Trophoblast cell (in vitro differentiated cells and primary cell): ENCODE results near the gene CTIF.

ENCODE experiments used
- DNase-seq, 2 donors: peaks; one replicate each; pipeline ENCODE4 v3.0.0-alpha.2; 2016
- H2AFZ ChIP-seq: 2 replicates; pipeline ENCODE4 v1.6.1; 2013; ENCODE audit warnings: low read length, moderate library complexity, mild to moderate bottlenecking; ENCODE audit not compliant: insufficient read depth, poor library complexity
- H2AK5ac ChIP-seq: 2 replicates; pipeline ENCODE4 v1.6.1; 2013; ENCODE audit warnings: mild to moderate bottlenecking, low read length
- H2BK120ac ChIP-seq: 2 replicates; pipeline ENCODE4 v1.6.1; 2013; ENCODE audit warnings: low read length, mild to moderate bottlenecking, moderate library complexity; ENCODE audit not compliant: insufficient read depth, poor library complexity
- H2BK12ac ChIP-seq: 2 replicates; pipeline ENCODE4 v1.6.1; 2013; ENCODE audit warnings: mild to moderate bottlenecking, low read length, moderate library complexity
- H2BK5ac ChIP-seq: 2 replicates; pipeline ENCODE4 v1.6.1; 2013; ENCODE audit warnings: low read length, low read depth, moderate library complexity, mild to moderate bottlenecking; ENCODE audit not compliant: poor library complexity
- H3K14ac ChIP-seq: 2 replicates; pipeline ENCODE4 v1.6.1; 2013; ENCODE audit warnings: mild to moderate bottlenecking, low read length
- H3K18ac ChIP-seq: 2 replicates; pipeline ENCODE4 v1.6.1; 2013; ENCODE audit warnings: mild to moderate bottlenecking, low read length
- H3K23ac ChIP-seq: 2 replicates; pipeline ENCODE4 v1.6.1; 2013; ENCODE audit warnings: low read length
- H3K27ac ChIP-seq: 2 replicates; pipeline ENCODE4 v1.5.1; 2013; ENCODE audit warnings: low read depth, mild to moderate bottlenecking, inconsistent platforms, low read length, moderate library complexity
- H3K27me3 ChIP-seq: 2 replicates; pipeline ENCODE4 v1.6.1; 2013; ENCODE audit warnings: inconsistent platforms, mild to moderate bottlenecking, low read length, moderate library complexity; ENCODE audit not compliant: insufficient read depth
- H3K36me3 ChIP-seq, 2 experiments: 1 replicate in 1 of 2; 2 replicates in 1 of 2; pipeline ENCODE4 v1.6.1; 2013; ENCODE audit warnings: low read length in 2 of 2, mild to moderate bottlenecking in 2 of 2, moderate library complexity in 1 of 2; ENCODE audit not compliant: insufficient read depth in 2 of 2, control insufficient read depth in 1 of 2
- H3K4ac ChIP-seq: 2 replicates; pipeline ENCODE4 v1.6.1; 2013; ENCODE audit warnings: low read depth, mild to moderate bottlenecking, low read length, moderate library complexity
- H3K4me1 ChIP-seq, 2 experiments: 1 replicate in 1 of 2; 2 replicates in 1 of 2; pipeline ENCODE4 v1.6.1; 2013; ENCODE audit warnings: low read length in 2 of 2, mild to moderate bottlenecking in 2 of 2, moderate library complexity in 1 of 2; ENCODE audit not compliant: insufficient read depth in 2 of 2, control insufficient read depth in 1 of 2
- H3K4me2 ChIP-seq: 2 replicates; pipeline ENCODE4 v1.6.1; 2013; ENCODE audit warnings: inconsistent platforms, mild to moderate bottlenecking, low read length, moderate library complexity
- H3K4me3 ChIP-seq: 2 replicates; pipeline ENCODE4 v1.5.1; 2013; ENCODE audit warnings: mild to moderate bottlenecking, low read depth, low read length, inconsistent platforms
- H3K79me1 ChIP-seq: one replicate; pipeline ENCODE4 v1.6.1; 2013; ENCODE audit warnings: low read length
- H3K79me2 ChIP-seq: 2 replicates; pipeline ENCODE4 v1.6.1; 2013; ENCODE audit warnings: low read length, mild to moderate bottlenecking; ENCODE audit not compliant: control insufficient read depth, insufficient read depth, poor library complexity
- H3K9ac ChIP-seq: 2 replicates; pipeline ENCODE4 v1.6.1; 2013; ENCODE audit warnings: mild to moderate bottlenecking, low read length
- H3K9me3 ChIP-seq: 2 replicates; pipeline ENCODE4 v1.6.1; 2013; ENCODE audit warnings: low read depth, mild to moderate bottlenecking, control low read depth, inconsistent platforms, low read length; ENCODE audit not compliant: insufficient read depth
- H4K12ac ChIP-seq: 2 replicates; pipeline ENCODE4 v1.6.1; 2013; ENCODE audit warnings: low read depth, mild to moderate bottlenecking, low read length, moderate library complexity
- H4K8ac ChIP-seq: 2 replicates; pipeline ENCODE4 v1.6.1; 2013; ENCODE audit warnings: low read depth, mild to moderate bottlenecking, low read length, moderate library complexity
- H4K91ac ChIP-seq: one replicate; pipeline ENCODE4 v1.6.1; 2013; ENCODE audit warnings: low read depth, mild to moderate bottlenecking, low read length, moderate library complexity
- WGBS: extraction: QIAGEN DNeasy Blood & Tissue Kit; methylation state at CpG from one replicate; pipeline ENCODE4 v1.1.7; 2013; ENCODE audit warnings: missing lambda C conversion rate; ENCODE audit not compliant: insufficient read length, insufficient coverage; ENCODE audit errors: extremely low coverage; 5-methylcytosine and 5-hydroxymethylcytosine counted together

CTIF gene

GRCh38 chr18:48706731-48707130 lies 167.9 kb downstream of the CTIF start:
- H2AK5ac ChIP-seq, result no peak overlapping the region
- no peaks in the 10 kb centered on the region for H3K79me1 ChIP-seq
- peaks cover 0 to 2% of the 10 kb centered on the region in 2 experiments for H3K36me3 ChIP-seq
- H3K27ac ChIP-seq, result no peak overlapping the region
- H3K14ac ChIP-seq, result no peak overlapping the region
- no peaks in the 10 kb centered on the region for H3K79me2 ChIP-seq
- no peaks in the 10 kb centered on the region for H3K27me3 ChIP-seq
- no peak overlapping the region for H4K8ac ChIP-seq
- no peaks in the 10 kb centered on the region for H3K9me3 ChIP-seq
- H2BK5ac ChIP-seq, result no peak overlapping the region
- no peak overlapping the region for H4K12ac ChIP-seq
- H2BK120ac ChIP-seq, result no peak overlapping the region
- no peak overlapping the region for H3K23ac ChIP-seq
- no peak overlapping the region for H3K9ac ChIP-seq
- no peak for DNase-seq
- H3K4me1 ChIP-seq, result peaks cover 0 to 5% of the 10 kb centered on the region in 2 experiments
- H2BK12ac ChIP-seq, result no peak overlapping the region
- no peak overlapping the region for H4K91ac ChIP-seq
- H3K18ac ChIP-seq, result no peak overlapping the region
- H3K4ac ChIP-seq, result no peak overlapping the region
- no peak overlapping the region for H3K4me2 ChIP-seq
- H3K4me3 ChIP-seq, result no peak overlapping the region
- WGBS, result no CpG with 5 or more reads among the region's 5 CpGs
- no peak overlapping the region for H2AFZ ChIP-seq

GRCh38 chr18:48707636-48708296 lies 168.9 kb downstream of the CTIF start:
- WGBS, result no CpG with 5 or more reads among the region's 7 CpGs

GRCh38 chr18:48708807-48709206 lies 170.0 kb downstream of the CTIF start:
- no peak overlapping the region for H2BK120ac ChIP-seq
- no peaks in the 10 kb centered on the region for H3K79me1 ChIP-seq
- no peak overlapping the region for H3K4me2 ChIP-seq
- no peak overlapping the region for H2AK5ac ChIP-seq
- WGBS, result no CpG with 5 or more reads among the region's 3 CpGs
- no peak overlapping the region for H4K12ac ChIP-seq
- H3K9me3 ChIP-seq, result no peaks in the 10 kb centered on the region
- no peaks in the 10 kb centered on the region for H3K79me2 ChIP-seq
- no peak overlapping the region for H3K4me3 ChIP-seq
- H3K18ac ChIP-seq, result no peak overlapping the region
- no peaks in the 10 kb centered on the region for H3K27me3 ChIP-seq
- H2BK12ac ChIP-seq, result no peak overlapping the region
- no peak overlapping the region for H3K14ac ChIP-seq
- no peak overlapping the region for H3K23ac ChIP-seq
- no peak overlapping the region for H4K91ac ChIP-seq
- no peak overlapping the region for H4K8ac ChIP-seq
- no peak for DNase-seq
- peaks cover 0 to 2% of the 10 kb centered on the region in 2 experiments for H3K4me1 ChIP-seq
- H3K27ac ChIP-seq, result no peak overlapping the region
- no peak overlapping the region for H2AFZ ChIP-seq
- H3K4ac ChIP-seq, result no peak overlapping the region
- H2BK5ac ChIP-seq, result no peak overlapping the region
- H3K9ac ChIP-seq, result no peak overlapping the region
- peaks cover 0 to 4% of the 10 kb centered on the region in 2 experiments for H3K36me3 ChIP-seq

More at GRCh38 chr18:48707636-48708296, 168.9 kb downstream of the CTIF start:
- Histone ChIP-seq H2AFZ (no peak overlapping the region), H2AK5ac (no peak overlapping the region), H3K27me3 (no peaks in the 10 kb centered on the region), H2BK5ac (no peak overlapping the region), H3K4ac (no peak overlapping the region), H2BK12ac (no peak overlapping the region), H3K9ac (no peak overlapping the region), H3K36me3 (peaks cover 0 to 2% of the 10 kb centered on the region in 2 experiments), H3K79me1 (no peaks in the 10 kb centered on the region), H2BK120ac (no peak overlapping the region), H4K8ac (no peak overlapping the region), H3K14ac (no peak overlapping the region), H3K4me1 (peaks cover 0 to 7% of the 10 kb centered on the region in 2 experiments), H3K27ac (no peak overlapping the region), H3K9me3 (no peaks in the 10 kb centered on the region), H3K4me2 (no peak overlapping the region), H3K23ac (no peak overlapping the region), H3K79me2 (no peaks in the 10 kb centered on the region), H4K91ac (no peak overlapping the region), H3K18ac (no peak overlapping the region), H4K12ac (no peak overlapping the region), H3K4me3 (no peak overlapping the region)
- DNase-seq, result peak; percentile 47 to 76

- H3K9ac ChIP-seq, result no peak overlapping the region
- no peak overlapping the region for H4K12ac ChIP-seq
- H3K4me2 ChIP-seq, result no peak overlapping the region
- no peak overlapping the region for H3K4me3 ChIP-seq
- no CpG with 5 or more reads among the region's 12 CpGs for WGBS
- H2AFZ ChIP-seq, result no peak overlapping the region
- no peaks in the 10 kb centered on the region for H3K9me3 ChIP-seq
- peaks cover 0 to 8% of the 10 kb centered on the region in 2 experiments for H3K36me3 ChIP-seq
- H3K4me1 ChIP-seq, result peaks cover 0 to 2% of the 10 kb centered on the region in 2 experiments
- H2BK5ac ChIP-seq, result no peak overlapping the region
- DNase-seq, result no peak
- H2BK12ac ChIP-seq, result no peak overlapping the region
- no peak overlapping the region for H4K8ac ChIP-seq
- no peak overlapping the region for H3K18ac ChIP-seq
- no peak overlapping the region for H4K91ac ChIP-seq
- H3K27me3 ChIP-seq, result no peaks in the 10 kb centered on the region
- no peak overlapping the region for H3K4ac ChIP-seq
- H2AK5ac ChIP-seq, result peak overlapping the region; percentile 46
- H2BK120ac ChIP-seq, result no peak overlapping the region
- no peaks in the 10 kb centered on the region for H3K79me2 ChIP-seq
- H3K27ac ChIP-seq, result no peak overlapping the region
- H3K14ac ChIP-seq, result no peak overlapping the region
- H3K79me1 ChIP-seq, result no peaks in the 10 kb centered on the region
- no peak overlapping the region for H3K23ac ChIP-seq
Observed at GRCh38 chr18:48709371-48710062, 170.7 kb downstream of the CTIF start.
